ENCODE data around the gene SLC24A4.

The SLC24A4 gene

GRCh38 chr14:92431199-92431725 lies 108.3 kb downstream of the SLC24A4 start:
- DNase-seq: no peak

DNA sequence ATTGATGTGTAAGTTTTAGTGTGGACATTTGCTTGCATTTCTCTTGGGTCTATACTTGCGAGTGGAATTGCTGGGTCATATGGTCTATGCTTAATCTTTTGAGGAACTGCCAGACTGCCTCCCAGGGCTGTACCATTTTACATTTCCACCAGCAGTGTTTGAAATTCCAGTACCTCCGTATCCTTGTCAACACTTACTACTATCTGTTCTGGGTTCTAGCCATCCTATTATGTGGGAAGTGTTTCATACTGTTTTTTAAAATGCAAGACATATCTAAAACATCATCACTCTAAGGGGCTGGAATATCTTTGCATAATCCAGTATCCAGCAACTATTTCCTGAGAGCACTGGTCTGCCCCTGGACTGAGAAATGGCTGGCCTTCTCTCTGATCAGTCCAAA lies 110.4 kb downstream of the SLC24A4 start:
- DNase-seq: no peak

DNA sequence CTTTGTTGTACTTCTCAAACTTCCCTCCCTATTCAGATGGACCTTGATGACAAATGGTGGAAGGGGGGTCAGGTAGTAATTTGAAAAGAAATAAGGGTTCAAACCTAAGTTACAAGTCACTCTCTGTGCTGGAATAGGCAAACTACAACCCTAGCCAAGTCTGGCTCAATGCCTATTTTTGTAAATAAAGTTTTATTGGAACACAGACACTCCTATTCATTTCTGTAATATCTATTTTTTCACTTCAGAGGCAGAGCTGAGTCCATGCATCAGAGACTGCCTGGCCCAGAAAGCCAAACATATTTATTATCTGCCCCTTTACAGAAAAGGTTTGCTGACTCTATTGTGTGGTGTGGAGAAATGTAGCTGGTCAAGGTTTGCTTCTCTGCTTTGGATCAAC lies 112.2 kb downstream of the SLC24A4 start:
- no peak for DNase-seq

DNA sequence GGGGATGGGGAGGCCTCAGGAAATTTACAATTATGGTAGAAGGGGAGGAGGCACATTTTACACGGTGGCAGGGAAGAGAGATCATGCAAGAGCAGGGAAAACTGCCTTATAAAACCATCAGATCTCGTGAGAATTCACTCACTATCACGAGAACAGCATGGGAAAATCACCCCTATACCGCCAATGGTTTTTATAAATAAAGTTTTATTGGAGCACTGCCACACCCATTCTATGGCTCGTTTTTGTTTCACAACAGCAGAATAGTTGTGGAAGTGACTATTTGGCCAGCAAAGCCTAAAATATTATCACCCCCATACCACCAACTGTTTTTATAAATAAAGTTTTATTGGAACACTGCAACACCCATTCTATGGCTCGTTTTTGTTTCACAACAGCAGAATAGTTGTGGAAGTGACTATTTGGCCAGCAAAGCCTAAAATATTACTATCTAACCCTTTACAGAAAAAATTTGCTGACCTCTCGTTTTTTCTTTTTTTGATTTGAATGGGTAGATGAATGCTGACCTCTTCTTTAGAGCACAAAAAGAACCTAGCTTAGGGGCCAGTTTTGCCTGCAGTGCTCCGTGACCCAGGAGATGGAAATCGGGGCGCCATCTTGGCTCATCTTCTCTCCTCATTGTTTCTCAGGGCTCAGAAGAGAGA lies 113.3 kb downstream of the SLC24A4 start:
- DNase-seq: no peak

- no peak for DNase-seq
Measured at GRCh38 chr14:92437309-92437708, 114.3 kb downstream of the SLC24A4 start.

GRCh38 chr14:92437729-92438285 lies 114.8 kb downstream of the SLC24A4 start:
- DNase-seq: no peak

GRCh38 chr14:92439537-92440344 lies 116.8 kb downstream of the SLC24A4 start:
- no peak for DNase-seq

- no peak for DNase-seq
Measured at GRCh38 chr14:92440345-92441003, 117.5 kb downstream of the SLC24A4 start.

DNA sequence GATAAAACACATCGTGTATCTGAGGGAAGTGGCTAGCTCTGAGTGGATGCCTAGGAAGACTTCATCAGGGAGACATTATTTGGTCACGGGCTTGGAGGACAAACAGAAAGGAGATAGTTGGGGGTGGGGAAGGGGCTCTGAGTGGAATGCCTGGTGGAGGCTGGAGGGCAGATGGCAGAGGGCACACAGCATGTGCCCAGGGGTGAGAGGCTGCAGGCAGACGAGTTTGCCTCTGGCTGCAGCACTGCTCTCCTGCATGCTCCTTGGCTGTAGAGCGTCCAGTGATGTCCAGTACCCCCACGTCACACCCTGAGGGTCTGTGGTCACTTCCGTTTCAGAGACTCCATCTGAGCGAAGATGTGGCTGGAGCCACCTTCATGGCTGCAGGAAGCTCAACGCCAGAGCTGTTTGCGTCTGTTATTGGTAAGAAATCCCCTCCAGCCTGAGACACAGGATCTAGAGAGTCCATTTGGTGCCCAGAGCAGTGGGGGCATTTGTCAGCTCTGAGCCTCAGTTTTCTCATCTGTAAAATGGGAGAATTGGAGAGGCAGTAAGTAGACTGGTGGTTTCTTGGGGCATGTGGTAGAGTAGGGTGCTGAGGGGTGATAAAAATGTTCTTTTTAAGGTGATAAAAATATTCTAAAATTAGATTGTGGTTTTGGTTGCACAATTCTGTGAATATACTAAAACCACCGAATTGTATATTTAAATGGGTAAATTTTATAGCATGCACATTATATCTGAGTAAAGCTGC lies 119.0 kb downstream of the SLC24A4 start:
- no peak for DNase-seq

- peak in 2 of 56 donors; percentile 10 to 34 for DNase-seq
Measured at GRCh38 chr14:92443167-92443566, 120.2 kb downstream of the SLC24A4 start.

DNA sequence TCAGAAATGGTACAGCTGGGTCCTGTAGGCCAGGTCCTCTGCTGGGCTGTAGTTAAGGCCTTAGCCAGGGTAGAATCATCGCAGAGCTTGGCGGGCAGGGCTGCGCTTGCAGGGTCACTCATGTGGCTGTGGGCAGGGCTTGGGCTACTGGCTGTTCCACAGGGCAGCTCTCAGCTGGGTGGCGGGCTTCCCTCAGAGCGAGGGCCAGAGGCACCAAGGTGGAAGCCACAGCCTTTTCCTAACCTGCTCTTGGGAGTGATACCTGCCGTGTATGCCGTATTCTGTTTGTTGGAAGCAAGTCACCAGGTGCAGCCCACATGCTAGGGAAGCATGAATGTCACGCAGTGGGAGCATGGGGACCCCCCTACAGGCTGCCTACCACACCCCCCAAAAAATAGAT lies 120.8 kb downstream of the SLC24A4 start:
- no peak for DNase-seq

GRCh38 chr14:92446771-92447170 lies 123.8 kb downstream of the SLC24A4 start:
- DNase-seq: no peak

GRCh38 chr14:92447416-92448197 lies 124.6 kb downstream of the SLC24A4 start:
- DNase-seq: no peak

GRCh38 chr14:92448786-92449185 lies 125.8 kb downstream of the SLC24A4 start:
- no peak for DNase-seq

GRCh38 chr14:92449404-92450181 lies 126.6 kb downstream of the SLC24A4 start:
- peak in 1 of 56 donors; percentile 23 for DNase-seq

GRCh38 chr14:92450351-92451070 lies 127.5 kb downstream of the SLC24A4 start:
- DNase-seq: no peak

DNA sequence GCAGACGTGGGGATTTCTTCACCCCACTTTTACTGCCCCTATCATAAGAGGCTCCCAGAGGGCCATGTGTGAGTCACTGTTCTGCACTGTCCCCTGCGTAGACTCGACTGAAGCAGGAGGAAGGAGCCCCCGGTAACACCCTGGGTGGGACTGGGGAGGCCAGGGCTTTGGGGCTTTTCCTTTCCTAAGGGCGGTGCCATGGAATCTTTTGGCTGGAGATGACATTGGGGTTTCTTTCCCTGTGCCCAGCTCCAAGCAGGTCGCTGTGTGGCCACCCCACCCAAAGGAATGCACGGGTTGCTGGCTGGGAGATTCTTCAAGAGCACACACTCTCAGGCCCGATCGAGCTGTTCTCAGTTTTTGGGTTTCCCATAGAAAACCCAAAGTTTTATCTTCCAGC lies 128.3 kb downstream of the SLC24A4 start:
- no peak for DNase-seq

- no peak for DNase-seq
Measured at GRCh38 chr14:92451755-92452154, 128.8 kb downstream of the SLC24A4 start.

- DNase-seq: no peak
Measured at GRCh38 chr14:92452471-92452870, 129.5 kb downstream of the SLC24A4 start.
